ENCODE data around the gene WDR7.

The WDR7 gene

GRCh38 chr18:56659111-56659510 is 8.0 kb downstream of the WDR7 start:
- no peak overlapping the region for H3K9ac ChIP-seq (ENCODE audit: low read depth, low read length)
- no peak overlapping the region for H3K4me3 ChIP-seq (ENCODE audit: low read depth, low read length)
- no peak overlapping the region for H3K27ac ChIP-seq (ENCODE audit: low read depth, low read length)
- no peaks in the 10 kb centered on the region for H3K36me3 ChIP-seq (ENCODE audit: control insufficient read depth, insufficient read depth, low read length)
- no peaks in the 10 kb centered on the region for H3K9me3 ChIP-seq (ENCODE audit: control insufficient read depth, insufficient read depth, low read length)
- H3K4me1 ChIP-seq (ENCODE audit: control insufficient read depth, insufficient read depth, low read length) = peaks cover 15% of the 10 kb centered on the region; the same call in 1 of the 2 replicates
- H3K27me3 ChIP-seq (ENCODE audit: control insufficient read depth, insufficient read depth, low read length) = no peaks in the 10 kb centered on the region

GRCh38 chr18:56660655-56661054 is 9.5 kb downstream of the WDR7 start:
- H3K4me1 ChIP-seq (ENCODE audit: control insufficient read depth, insufficient read depth, low read length) = peaks cover 15% of the 10 kb centered on the region; the same call in 1 of the 2 replicates
- H3K27me3 ChIP-seq (ENCODE audit: control insufficient read depth, insufficient read depth, low read length) = no peaks in the 10 kb centered on the region
- H3K36me3 ChIP-seq (ENCODE audit: control insufficient read depth, insufficient read depth, low read length) = no peaks in the 10 kb centered on the region
- H3K27ac ChIP-seq (ENCODE audit: low read depth, low read length) = no peak overlapping the region
- no peak overlapping the region for H3K4me3 ChIP-seq (ENCODE audit: low read depth, low read length)
- no peak overlapping the region for H3K9ac ChIP-seq (ENCODE audit: low read depth, low read length)
- H3K9me3 ChIP-seq (ENCODE audit: control insufficient read depth, insufficient read depth, low read length) = no peaks in the 10 kb centered on the region

DNA sequence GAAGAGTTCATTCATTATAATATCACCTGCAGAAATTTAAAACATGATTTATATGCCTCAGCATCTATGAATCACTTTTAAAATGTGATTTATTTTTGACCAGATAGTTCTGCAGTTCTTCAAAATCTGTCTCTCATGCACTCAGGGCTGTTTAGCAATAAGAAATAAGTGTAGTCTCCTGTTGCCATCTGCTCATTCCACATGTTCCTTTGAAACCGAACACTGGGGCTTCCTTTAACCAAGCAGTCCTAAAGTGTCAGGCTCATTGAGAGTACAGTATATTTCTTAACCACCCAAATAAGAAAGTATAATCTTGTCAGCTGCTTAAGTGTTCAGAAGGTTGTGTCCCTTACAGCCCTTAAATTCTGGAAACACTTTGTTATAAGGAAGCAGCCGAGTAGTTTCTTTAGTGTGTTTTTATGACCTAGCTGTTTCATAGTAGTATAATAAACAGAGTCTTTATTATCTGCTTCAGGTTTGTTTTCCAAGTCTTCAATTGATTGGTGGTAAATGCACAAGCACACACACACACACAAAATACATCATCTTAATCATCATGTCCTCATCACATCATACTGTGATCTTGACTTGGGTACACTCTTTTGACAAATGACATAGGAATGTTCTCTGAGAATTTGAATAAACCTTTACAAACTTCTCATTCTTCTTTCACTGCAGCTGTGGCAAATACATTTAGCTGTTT is 10.4 kb downstream of the WDR7 start:
- peaks cover 15% of the 10 kb centered on the region; the same call in 1 of the 2 replicates for H3K4me1 ChIP-seq (ENCODE audit: control insufficient read depth, insufficient read depth, low read length)
- H3K9ac ChIP-seq (ENCODE audit: low read depth, low read length) = no peak overlapping the region
- H3K4me3 ChIP-seq (ENCODE audit: low read depth, low read length) = no peak overlapping the region
- no peaks in the 10 kb centered on the region for H3K36me3 ChIP-seq (ENCODE audit: control insufficient read depth, insufficient read depth, low read length)
- H3K27ac ChIP-seq (ENCODE audit: low read depth, low read length) = no peak overlapping the region
- H3K27me3 ChIP-seq (ENCODE audit: control insufficient read depth, insufficient read depth, low read length) = no peaks in the 10 kb centered on the region
- no peaks in the 10 kb centered on the region for H3K9me3 ChIP-seq (ENCODE audit: control insufficient read depth, insufficient read depth, low read length)

DNA sequence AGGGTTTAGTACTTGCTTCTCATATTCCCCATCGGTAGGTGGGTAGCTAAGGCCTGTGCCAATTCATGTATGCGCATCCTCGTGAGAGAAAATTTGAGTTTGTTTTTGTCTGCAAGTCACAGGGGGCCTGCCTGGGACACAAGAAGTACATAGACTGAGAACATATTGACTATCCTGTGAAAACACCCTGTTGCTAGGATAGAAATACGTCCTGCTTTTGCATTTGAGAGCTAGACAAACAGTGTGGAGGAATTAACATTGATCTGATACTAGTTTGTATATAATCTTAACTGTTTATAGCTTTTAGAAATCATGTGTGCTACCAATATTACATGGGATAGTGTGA is 10.9 kb downstream of the WDR7 start:
- H3K9me3 ChIP-seq (ENCODE audit: control insufficient read depth, insufficient read depth, low read length) = no peaks in the 10 kb centered on the region
- H3K9ac ChIP-seq (ENCODE audit: low read depth, low read length) = no peak overlapping the region
- H3K27ac ChIP-seq (ENCODE audit: low read depth, low read length) = no peak overlapping the region
- no peaks in the 10 kb centered on the region for H3K27me3 ChIP-seq (ENCODE audit: control insufficient read depth, insufficient read depth, low read length)
- no peaks in the 10 kb centered on the region for H3K36me3 ChIP-seq (ENCODE audit: control insufficient read depth, insufficient read depth, low read length)
- no peak overlapping the region for H3K4me3 ChIP-seq (ENCODE audit: low read depth, low read length)
- peaks cover 15% of the 10 kb centered on the region; the same call in 1 of the 2 replicates for H3K4me1 ChIP-seq (ENCODE audit: control insufficient read depth, insufficient read depth, low read length)

GRCh38 chr18:56662502-56662901 is 11.3 kb downstream of the WDR7 start:
- no peak overlapping the region for H3K4me3 ChIP-seq (ENCODE audit: low read depth, low read length)
- H3K27me3 ChIP-seq (ENCODE audit: control insufficient read depth, insufficient read depth, low read length) = no peaks in the 10 kb centered on the region
- no peaks in the 10 kb centered on the region for H3K36me3 ChIP-seq (ENCODE audit: control insufficient read depth, insufficient read depth, low read length)
- H3K4me1 ChIP-seq (ENCODE audit: control insufficient read depth, insufficient read depth, low read length) = peaks cover 15% of the 10 kb centered on the region; the same call in 1 of the 2 replicates
- no peak overlapping the region for H3K27ac ChIP-seq (ENCODE audit: low read depth, low read length)
- H3K9me3 ChIP-seq (ENCODE audit: control insufficient read depth, insufficient read depth, low read length) = no peaks in the 10 kb centered on the region
- H3K9ac ChIP-seq (ENCODE audit: low read depth, low read length) = no peak overlapping the region

GRCh38 chr18:56662902-56663301 is 11.7 kb downstream of the WDR7 start:
- Histone ChIP-seq H3K27me3 (ENCODE audit: control insufficient read depth, insufficient read depth, low read length) (no peaks in the 10 kb centered on the region), H3K36me3 (ENCODE audit: control insufficient read depth, insufficient read depth, low read length) (no peaks in the 10 kb centered on the region), H3K27ac (ENCODE audit: low read depth, low read length) (no peak overlapping the region), H3K4me1 (ENCODE audit: control insufficient read depth, insufficient read depth, low read length) (peaks cover 15% of the 10 kb centered on the region; the same call in 1 of the 2 replicates), H3K9ac (ENCODE audit: low read depth, low read length) (no peak overlapping the region), H3K4me3 (ENCODE audit: low read depth, low read length) (no peak overlapping the region), H3K9me3 (ENCODE audit: control insufficient read depth, insufficient read depth, low read length) (no peaks in the 10 kb centered on the region)

DNA sequence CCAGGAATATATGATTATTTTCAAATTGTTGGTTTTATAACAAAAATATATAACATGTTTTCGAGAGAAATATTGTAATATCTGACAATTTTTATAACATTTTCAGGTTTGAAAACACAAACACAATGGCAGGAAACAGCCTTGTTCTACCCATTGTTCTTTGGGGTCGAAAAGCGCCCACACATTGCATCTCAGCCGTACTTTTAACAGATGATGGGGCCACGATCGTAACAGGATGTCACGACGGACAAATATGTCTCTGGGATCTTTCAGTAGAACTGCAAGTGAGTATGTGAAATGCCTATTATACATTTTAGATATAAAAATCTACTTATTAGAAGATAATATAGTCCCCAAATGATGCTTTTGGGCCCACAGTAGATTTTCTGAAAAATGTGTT is 21.2 kb downstream of the WDR7 start:
- Histone ChIP-seq H3K9ac (ENCODE audit: low read depth, low read length) (no peak overlapping the region), H3K36me3 (ENCODE audit: control insufficient read depth, insufficient read depth, low read length) (no peaks in the 10 kb centered on the region), H3K27ac (ENCODE audit: low read depth, low read length) (no peak overlapping the region), H3K4me1 (ENCODE audit: control insufficient read depth, insufficient read depth, low read length) (no peaks in the 10 kb centered on the region; the same call in 1 of the 2 replicates), H3K4me3 (ENCODE audit: low read depth, low read length) (no peak overlapping the region), H3K9me3 (ENCODE audit: control insufficient read depth, insufficient read depth, low read length) (no peaks in the 10 kb centered on the region), H3K27me3 (ENCODE audit: control insufficient read depth, insufficient read depth, low read length) (no peaks in the 10 kb centered on the region)

- Histone ChIP-seq H3K4me3 (ENCODE audit: low read depth, low read length) (no peak overlapping the region), H3K27ac (ENCODE audit: low read depth, low read length) (no peak overlapping the region), H3K27me3 (ENCODE audit: control insufficient read depth, insufficient read depth, low read length) (no peaks in the 10 kb centered on the region), H3K9ac (ENCODE audit: low read depth, low read length) (no peak overlapping the region), H3K36me3 (ENCODE audit: control insufficient read depth, insufficient read depth, low read length) (no peaks in the 10 kb centered on the region), H3K9me3 (ENCODE audit: control insufficient read depth, insufficient read depth, low read length) (no peaks in the 10 kb centered on the region), H3K4me1 (ENCODE audit: control insufficient read depth, insufficient read depth, low read length) (no peaks in the 10 kb centered on the region; the same call in 1 of the 2 replicates)
Observed at GRCh38 chr18:56672981-56673380, 21.8 kb downstream of the WDR7 start.

DNA sequence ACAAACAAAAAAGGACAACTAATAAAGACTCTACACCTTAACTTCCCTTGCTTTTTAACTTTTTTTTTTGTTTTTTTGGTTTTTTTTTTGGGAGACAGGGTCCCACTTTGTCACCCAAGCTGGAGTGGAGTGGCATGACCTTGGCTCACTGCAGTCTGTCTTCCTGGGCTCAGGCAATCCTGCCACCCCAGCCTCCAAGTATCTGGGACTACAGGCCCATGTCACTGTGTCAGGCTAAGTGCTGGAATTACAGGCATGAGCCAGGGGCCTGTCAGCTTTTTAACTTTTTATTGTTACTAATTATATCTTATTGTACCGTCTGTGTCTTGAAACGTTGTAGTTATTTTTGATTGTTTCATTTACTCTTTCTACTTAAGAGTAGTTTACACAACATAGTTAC is 25.5 kb downstream of the WDR7 start:
- Histone ChIP-seq H3K4me1 (ENCODE audit: control insufficient read depth, insufficient read depth, low read length) (no peaks in the 10 kb centered on the region), H3K36me3 (ENCODE audit: control insufficient read depth, insufficient read depth, low read length) (no peaks in the 10 kb centered on the region), H3K4me3 (ENCODE audit: low read depth, low read length) (no peak overlapping the region), H3K27ac (ENCODE audit: low read depth, low read length) (no peak overlapping the region), H3K9ac (ENCODE audit: low read depth, low read length) (no peak overlapping the region), H3K27me3 (ENCODE audit: control insufficient read depth, insufficient read depth, low read length) (no peaks in the 10 kb centered on the region), H3K9me3 (ENCODE audit: control insufficient read depth, insufficient read depth, low read length) (no peaks in the 10 kb centered on the region)

DNA sequence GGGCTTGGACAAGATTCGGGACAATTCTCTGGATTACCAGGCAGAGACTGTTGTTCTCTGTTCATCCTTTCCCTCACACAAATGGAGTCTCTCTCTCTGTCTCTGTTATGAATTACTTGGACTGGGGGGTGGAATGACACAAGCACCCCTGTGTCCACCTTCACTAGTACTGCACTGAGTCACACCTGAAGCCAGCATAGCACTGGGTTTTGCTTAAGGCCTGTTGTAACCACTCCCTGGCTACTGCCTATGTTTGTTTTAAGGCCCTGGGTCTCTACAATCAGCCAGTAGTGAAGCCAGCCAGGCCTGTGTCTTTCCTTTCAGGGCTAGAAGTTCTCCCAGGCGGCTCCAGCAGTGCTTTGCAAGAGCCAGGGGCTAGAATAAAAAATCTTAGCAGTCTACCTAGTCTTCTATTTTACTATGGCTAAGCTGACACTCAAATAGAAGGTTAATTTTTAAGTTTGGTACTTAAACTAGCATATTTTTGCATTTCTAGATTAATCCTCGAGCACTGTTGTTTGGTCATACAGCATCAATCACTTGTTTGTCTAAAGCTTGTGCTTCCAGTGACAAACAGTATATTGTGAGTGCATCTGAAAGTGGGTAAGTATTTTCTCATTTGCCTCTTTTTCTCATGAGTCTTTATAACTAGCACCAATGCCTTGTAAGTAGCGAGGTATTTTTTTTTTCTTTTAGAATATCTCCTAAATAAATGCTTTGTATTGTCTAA is 27.8 kb downstream of the WDR7 start:
- H3K27ac ChIP-seq (ENCODE audit: low read depth, low read length) = no peak overlapping the region
- H3K9me3 ChIP-seq (ENCODE audit: control insufficient read depth, insufficient read depth, low read length) = no peaks in the 10 kb centered on the region
- H3K27me3 ChIP-seq (ENCODE audit: control insufficient read depth, insufficient read depth, low read length) = no peaks in the 10 kb centered on the region
- no peaks in the 10 kb centered on the region for H3K36me3 ChIP-seq (ENCODE audit: control insufficient read depth, insufficient read depth, low read length)
- H3K4me3 ChIP-seq (ENCODE audit: low read depth, low read length) = no peak overlapping the region
- no peak overlapping the region for H3K9ac ChIP-seq (ENCODE audit: low read depth, low read length)
- H3K4me1 ChIP-seq (ENCODE audit: control insufficient read depth, insufficient read depth, low read length) = no peaks in the 10 kb centered on the region

GRCh38 chr18:56684277-56684676 is 33.1 kb downstream of the WDR7 start:
- Histone ChIP-seq H3K4me1 (ENCODE audit: control insufficient read depth, insufficient read depth, low read length) (no peaks in the 10 kb centered on the region), H3K27me3 (ENCODE audit: control insufficient read depth, insufficient read depth, low read length) (no peaks in the 10 kb centered on the region), H3K36me3 (ENCODE audit: control insufficient read depth, insufficient read depth, low read length) (peaks cover 10% of the 10 kb centered on the region; the same call in 1 of the 2 replicates), H3K27ac (ENCODE audit: low read depth, low read length) (no peak overlapping the region), H3K9me3 (ENCODE audit: control insufficient read depth, insufficient read depth, low read length) (no peaks in the 10 kb centered on the region), H3K4me3 (ENCODE audit: low read depth, low read length) (no peak overlapping the region), H3K9ac (ENCODE audit: low read depth, low read length) (no peak overlapping the region)

Measured in HUES48 (cell line).